Measurements from ENCODE around the gene IL16.

- TF ChIP-seq CTCF (IDR thresholded peaks at IDR 0.05; ENCODE audit: insufficient read depth, low read length, poor library complexity, severe bottlenecking) = no peak
- no peak for TF ChIP-seq EZH2phosphoT487 (conservative IDR thresholded peaks at IDR 0.05; ENCODE audit: low read length)
These were observed 22.4 kb upstream of the IL16 start for GRCh38 chr15:81174125-81174791.

All from SU-DHL-6 (cell line).